GM21737 (cell line): Measurements from ENCODE around the gene DQX1.
"Not testable (repeated sequence)": the region's sequence is repeated elsewhere in the genome, so short reads cannot be mapped to it uniquely, and the experiment has no call there.

Experiments used
- ATAC-seq: cut with Tn5 transposase; IDR thresholded peaks from one replicate; pipeline ENCODE4 v1.9.1; 2021; ENCODE audit warnings: mild to moderate bottlenecking, moderate library complexity; ENCODE audit not compliant: unreplicated experiment

The DQX1 gene, protein sequence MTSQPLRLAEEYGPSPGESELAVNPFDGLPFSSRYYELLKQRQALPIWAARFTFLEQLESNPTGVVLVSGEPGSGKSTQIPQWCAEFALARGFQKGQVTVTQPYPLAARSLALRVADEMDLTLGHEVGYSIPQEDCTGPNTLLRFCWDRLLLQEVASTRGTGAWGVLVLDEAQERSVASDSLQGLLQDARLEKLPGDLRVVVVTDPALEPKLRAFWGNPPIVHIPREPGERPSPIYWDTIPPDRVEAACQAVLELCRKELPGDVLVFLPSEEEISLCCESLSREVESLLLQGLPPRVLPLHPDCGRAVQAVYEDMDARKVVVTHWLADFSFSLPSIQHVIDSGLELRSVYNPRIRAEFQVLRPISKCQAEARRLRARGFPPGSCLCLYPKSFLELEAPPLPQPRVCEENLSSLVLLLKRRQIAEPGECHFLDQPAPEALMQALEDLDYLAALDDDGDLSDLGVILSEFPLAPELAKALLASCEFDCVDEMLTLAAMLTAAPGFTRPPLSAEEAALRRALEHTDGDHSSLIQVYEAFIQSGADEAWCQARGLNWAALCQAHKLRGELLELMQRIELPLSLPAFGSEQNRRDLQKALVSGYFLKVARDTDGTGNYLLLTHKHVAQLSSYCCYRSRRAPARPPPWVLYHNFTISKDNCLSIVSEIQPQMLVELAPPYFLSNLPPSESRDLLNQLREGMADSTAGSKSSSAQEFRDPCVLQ

DNA sequence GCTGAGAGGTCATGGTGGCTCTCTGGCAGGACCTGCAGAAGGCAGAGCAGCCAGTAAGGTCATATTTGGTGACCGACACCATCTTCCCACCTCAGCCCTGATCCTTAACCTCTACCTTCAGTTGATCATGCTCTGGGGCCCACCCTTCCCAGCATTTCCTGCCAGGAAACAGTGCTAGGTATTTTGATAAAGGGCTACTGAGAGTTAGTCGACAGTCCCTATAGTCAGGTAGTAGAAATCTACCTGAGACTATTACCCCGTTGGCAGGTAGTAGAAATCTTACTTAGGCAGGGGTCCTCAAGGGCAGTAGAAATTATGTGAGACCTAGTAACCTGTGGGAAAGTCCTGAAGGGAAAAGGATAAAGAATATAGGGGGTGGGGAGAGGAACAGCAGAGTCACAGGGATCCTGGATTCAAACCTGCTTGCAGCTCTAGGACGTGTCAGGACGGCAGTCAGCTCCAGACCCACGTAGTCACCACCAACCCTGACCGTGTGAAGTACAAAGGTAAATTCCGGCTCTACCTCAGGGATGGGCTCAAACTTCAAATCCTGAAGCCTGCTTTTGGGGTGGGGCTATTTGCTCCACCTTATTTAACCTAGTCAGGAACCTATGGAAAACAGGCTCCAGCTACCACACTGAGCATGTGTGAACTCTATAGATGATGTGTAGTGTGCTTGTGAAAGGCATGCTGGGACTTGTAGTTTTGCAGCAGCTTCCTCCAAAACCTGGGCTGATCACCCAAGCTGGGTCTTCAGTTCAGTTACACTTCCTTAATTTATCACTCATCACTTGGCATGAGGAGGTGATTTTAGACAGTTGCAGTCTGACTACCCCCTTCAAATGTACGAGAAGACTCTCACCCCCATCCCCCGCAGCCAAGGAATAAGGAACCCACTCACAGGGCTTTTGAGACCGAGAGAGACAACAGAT, at the start of gene DQX1:
TSS of gene DQX1 (minus strand) at position 515 of the 932 bp plus-strand sequence. CDS start at position 13, 502 bp downstream.
- ATAC-seq = no peak

DNA sequence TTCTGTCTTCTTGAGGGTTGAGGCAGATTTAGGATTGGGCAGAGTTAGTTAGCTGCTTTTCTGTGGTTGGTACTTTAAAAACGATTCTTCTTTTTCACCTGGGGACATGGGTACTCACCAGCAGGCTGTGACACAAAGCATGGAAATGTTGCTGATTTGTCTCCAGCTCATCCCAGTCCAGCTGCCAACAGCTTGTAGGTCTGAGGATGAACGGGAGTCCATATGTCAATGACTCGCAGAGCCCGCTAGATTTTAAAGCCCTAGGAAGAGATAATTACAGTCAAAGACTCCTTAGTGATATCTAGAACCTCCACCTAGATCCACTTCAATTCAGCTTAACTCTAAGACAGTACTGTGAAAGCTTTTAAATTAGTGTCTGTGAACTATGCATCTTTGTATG, 49.3 kb upstream of the DQX1 start:
- no peak for ATAC-seq

DNA sequence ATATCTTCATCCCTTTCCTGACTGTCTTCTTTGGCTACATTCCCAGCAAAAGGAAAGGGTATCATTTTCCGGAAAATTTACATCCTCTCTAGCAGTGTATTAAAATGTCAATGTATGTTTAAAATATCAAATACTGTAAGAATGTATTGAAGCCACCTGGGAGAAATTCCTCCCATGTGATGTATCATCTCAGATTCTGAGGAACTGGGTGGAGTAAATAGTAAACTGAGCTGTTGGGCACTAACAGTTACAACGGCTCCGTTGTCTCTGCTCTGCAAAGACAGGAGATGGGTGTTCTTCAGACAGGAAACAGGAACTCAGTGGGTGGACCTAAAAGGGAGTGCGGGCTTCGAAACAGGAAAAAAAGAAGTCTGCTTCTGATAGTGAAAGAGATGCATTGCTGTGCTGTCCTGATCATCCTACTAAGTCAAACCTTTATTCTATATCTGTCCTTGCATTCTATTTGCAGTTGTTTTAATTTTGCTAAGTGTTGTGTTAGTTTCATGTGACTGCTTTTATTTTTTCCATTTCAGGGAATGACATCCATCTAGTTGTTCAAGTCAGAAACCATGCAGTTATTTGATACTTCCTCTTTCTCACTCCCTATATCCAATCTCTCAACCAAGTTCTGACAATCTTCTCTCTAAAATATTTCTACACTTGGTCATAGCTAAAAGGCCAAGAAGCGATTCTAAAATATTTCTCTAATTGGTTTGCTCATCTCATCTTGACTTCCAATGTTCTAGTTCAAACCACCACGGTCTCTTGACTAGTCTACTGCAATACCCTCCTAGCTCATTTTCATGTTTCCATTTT, 47.9 kb upstream of the DQX1 start:
- peak; percentile 38 for ATAC-seq

DNA sequence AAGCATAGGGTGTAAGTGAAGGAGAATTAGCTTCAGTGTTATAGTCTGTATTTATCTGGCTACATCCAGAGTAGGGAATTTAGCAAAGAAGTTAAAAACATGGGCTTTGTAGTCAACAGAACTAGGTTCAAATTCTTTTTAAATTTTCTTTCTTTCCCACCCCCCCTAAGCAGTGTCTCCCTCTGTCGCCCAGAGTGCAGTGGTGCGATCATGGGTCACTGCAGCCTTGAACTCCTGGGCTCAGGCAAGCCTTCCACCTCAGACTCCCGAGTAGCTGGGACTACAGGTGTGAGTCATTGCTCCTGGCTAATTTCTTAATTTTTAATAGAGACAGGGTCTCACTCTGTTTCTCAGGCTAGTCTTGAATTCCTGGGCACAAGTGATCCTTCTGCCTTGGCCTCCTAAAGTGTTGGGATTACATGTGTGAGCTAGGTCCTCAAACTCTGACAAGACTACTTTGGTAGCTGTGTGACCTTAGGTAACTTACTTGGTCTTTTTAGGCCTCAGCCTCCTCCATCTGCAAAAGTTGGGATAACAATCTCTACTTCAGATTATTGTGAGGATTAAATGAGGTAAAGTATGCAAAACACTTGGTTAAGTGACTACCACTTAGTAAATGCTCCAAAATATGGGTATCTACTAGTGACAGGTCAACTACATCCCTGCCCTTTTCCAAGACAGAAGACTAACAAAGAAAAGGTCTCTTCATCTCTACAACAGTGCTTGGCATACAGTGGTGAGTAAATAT, 46.3 kb upstream of the DQX1 start:
- ATAC-seq = no peak

DNA sequence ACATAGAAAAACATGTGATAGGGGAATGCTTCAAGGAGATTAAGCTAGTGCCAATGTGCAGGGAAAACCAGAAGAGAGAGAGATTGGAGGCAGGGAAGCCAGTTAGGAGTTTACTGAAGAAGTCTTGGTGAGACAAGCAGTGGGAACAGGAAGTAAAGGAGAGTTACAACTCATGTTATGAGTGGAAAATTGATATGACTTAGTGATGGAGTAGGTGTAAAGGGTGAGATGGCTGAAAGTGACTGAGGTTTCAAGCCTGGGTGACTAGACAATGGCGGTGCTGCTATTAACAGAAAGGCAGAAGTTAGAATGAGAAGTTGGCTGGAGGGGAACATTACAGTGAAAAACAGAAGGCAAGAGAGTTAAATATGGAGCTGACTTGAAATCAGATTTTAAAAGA, 45.0 kb upstream of the DQX1 start:
- no peak for ATAC-seq

DNA sequence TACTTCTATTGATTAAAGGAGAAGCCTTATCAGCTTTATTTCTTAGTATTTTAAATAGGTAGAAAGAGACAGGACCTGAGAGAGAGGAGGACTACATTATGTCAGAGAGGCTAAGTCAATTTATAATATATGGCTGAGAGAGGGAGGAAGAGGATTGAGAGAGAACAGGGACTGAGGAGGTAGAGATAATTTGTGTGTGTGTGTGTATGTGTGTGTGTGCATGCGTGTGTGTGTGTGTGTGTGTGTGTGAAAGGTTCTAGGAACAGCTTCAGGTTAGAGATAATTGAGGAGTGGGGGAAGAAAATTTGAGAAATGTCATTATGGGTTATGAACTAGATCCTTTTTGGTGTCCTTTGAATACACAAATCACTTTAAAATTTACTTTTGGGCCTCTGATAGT, 43.7 kb upstream of the DQX1 start:
- no peak for ATAC-seq

DNA sequence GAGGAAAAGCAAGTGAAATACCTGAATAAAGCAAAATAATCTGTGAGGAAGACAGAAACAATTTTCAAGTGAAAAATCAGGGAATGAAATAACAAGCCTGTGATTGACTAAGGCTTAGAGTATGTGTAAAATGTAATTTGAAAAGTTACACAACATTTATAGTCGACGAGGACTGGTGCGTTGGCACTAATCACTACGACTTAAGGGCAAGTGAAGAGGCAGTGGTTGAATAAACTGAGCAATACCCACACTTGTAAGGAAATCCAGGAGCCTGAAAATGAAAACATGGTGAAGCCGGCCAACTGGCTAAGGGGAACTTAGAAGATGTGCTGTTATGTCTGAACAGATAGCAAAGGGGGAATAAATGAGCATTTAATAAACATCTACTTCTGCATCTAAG, 41.9 kb upstream of the DQX1 start:
- ATAC-seq = no peak

DNA sequence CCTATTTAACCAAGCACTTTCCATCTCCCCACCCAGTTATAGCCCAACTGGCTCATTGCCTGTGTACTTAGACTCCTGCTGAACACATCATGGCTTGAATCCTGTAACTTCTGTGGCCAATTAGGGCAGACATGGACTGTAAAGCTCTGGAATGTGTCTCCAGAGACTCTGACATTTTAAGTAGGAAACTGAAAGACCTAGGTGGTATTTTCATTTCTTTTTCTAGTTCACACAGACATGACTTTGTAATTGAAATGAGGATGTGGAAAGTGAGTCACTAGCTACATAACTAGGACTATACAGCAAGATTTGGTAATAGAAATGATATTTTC, 40.7 kb upstream of the DQX1 start:
- ATAC-seq = no peak

DNA sequence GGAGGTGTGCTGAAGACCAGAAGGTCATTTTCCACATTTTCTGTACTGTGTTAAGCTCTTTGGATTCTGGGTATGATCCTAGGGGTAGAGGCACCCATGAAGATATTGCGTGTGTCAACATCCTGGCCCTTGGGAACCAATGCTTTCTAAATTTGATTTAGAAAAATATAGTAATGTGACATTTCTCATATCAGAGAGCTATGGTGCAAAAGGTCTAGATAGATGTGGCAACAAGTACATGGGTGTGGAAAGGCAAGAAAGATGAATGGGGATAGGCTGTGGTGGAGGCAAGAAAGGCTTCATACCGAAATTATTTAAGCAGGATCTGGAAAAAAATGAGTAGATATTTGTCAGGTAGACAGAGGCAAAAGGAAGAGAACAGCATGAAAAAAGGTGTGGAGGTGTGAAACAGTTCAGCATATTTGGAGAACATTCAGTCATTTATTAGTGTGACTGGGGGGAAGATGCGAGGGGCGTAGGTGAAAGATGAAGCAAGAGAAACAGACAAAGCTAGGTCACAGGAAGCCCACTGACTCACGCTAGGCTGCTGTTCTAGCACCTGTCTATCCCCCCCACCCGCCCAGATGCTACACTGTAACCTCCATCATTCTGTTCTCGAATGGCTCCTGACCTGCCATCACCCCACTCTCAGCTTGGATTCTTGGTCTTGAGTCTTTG, 40.2 kb upstream of the DQX1 start:
- ATAC-seq = no peak

DNA sequence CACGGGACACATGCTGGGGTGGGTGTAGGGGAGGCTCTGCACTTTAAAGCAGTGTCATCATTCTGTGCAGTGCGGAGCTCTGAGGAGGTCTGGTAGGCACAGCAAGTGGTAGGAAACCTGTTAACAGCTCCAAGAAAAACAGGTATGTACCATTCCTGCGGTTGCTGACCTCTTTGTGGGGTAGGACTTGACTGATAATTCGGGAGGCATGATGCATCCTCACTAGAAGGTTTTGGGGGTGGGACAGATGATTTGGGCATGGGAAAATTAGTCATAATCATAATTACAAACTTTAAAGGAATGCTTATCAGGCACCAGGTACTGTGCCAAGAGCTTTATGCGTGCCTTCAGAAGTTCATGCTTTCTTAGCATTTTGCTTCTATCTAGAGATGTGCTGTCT, 38.2 kb upstream of the DQX1 start:
- no peak for ATAC-seq

DNA sequence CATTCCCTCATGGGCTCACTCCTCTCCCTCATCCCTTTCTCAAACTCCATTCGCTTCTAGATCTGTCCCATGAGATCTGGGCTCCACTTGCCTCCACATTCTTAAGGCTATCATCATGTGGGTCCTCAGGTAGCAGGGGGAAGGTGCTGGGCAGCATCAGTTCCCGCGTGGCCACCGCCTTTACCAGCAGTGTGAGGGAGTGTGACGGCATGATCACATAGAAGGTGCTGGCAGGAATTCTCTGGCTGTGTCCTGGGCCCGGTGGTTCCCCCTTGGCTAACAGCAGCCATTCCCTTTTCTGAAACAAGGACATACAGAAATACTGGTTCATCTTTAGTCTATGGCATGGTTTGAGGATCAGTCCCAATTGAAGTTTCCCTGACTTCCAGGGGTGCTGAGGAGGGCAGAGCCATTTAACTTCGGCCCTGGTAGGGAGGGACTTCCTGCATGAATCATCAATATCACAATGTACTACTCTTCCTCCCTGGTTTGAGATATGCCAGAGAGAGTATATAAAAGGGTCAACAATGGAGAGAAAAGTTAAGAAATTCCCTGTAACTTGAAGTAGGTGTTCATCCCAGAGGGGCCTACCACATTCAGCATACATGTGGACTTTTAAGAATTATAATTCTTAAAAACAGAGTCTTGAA, 36.2 kb upstream of the DQX1 start:
- ATAC-seq = no peak

DNA sequence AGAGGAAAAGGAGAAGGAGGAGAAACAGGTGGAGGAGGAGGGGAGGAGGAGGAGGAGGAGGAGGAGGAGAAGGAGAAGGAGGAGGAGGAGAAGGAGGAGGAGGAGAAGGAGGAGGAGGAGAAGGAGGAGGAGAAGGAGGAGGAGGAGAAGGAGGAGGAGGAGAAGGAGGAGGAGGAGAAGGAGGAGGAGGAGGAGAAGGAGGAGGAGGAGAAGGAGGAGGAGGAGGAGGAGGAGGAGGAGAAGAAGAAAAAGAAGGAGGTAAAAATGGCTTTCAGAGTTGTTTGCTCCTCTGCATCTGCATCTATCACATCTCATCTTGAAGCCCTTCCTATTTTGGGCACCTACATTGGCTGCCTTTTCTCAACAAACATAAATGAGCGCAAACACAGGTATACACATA, 35.0 kb upstream of the DQX1 start:
- ATAC-seq = not testable (repeated sequence)

DNA sequence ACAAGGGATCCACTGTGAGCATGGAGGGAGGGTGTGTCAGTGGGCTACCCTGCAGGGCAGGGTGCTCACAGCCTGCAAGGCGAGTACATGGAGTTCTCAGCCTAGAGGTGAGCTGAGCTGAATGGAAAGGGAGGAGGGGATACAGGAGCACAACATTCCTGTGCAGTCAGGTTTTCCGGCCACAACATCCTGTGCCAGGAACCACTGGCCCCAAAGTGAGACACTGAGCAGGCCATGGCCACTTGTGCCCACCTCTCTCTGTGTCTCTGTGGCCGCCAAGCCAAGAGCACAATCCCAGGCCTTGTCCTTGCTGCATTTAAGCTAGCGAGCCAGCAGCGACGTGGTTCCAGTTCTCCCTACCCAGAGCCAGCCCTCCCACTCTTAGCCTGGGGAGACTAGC, 34.6 kb upstream of the DQX1 start:
- ATAC-seq = no peak

DNA sequence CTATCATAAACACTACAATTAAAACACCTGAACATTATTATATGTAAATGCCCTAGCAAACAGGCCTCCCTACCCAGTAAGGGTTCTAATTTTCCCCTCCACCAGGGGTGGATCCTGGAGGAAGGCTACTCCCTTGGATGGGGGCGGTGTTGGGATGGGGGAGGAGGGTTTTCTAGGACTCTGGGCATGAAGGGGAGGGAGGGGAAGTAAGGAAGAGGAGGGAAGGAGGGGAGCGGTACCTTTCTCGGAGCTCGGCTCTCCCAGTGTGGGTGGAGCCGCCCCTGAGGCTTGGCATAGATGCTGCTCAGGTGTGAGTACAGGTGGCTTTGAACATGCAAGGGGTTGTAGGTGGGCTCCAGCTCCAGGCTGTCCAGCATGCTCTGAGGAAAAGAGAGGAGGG, 33.9 kb upstream of the DQX1 start:
- ATAC-seq = no peak

DNA sequence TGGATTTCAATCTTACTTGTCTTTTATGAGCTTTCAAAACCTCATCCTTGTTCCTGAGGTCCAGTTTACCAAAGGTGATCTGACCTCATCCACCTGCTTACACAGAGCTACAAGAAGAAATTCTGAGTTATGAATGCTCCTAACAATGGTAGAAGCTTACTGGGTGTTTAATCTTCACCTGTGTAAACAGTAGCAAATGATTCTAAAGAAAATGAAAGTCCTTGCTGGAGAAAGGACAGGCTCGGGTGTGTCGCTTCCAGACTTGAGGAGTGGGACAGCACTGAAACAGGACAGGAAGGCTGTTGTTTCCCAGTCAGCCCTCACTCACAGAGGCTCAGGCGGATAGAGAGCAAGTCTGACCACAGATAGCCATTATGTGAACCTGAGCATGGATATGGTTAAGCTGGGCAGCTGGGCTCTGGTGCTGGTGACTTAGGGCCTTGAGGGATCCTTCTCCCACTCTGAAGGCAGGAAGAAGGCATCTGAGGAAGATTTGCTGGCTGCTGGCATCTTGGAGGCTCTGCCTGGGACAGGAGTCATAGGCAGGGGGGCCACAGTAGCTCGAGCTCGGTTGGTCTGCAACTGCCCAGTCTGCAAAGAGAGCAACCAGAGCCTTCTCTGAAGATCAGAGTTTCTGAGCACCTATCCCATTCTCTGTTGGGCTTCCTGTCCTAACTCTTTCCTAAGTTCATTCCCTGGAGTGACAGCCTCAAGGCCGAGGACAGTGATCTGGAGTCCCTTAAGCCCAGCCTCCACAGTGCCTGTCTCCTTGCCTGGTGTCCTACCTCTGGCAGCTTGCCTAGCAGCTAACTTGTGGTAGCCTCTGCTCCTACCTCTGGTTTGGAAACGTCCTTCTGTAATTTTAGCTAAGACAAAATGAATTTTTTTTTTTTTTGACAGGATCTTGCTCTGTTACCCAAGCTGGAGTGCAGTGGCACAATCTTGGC, 32.5 kb upstream of the DQX1 start:
- no peak for ATAC-seq

DNA sequence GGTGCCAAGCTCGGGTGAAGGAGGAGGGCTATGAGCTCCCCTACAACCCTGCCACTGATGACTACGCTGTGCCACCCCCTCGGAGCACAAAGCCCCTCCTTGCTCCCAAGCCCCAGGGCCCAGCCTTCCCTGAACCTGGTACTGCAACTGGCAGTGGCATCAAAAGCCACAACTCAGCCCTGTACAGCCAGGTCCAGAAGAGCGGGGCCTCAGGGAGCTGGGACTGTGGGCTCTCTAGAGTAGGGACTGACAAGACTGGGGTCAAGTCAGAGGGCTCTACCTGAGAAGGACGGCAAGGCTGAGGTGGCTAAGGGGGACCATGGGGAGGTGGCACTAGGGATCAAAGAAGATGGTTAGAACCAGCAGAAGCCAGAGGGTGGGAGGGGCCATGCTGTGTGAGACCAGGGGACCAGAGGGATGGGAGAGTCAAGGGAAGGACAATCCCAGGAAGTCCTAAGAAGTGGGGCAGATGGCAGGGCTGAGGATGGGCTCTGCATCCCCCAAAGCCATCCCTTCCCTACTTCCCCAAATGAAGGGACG, 30.9 kb upstream of the DQX1 start:
- ATAC-seq = no peak

DNA sequence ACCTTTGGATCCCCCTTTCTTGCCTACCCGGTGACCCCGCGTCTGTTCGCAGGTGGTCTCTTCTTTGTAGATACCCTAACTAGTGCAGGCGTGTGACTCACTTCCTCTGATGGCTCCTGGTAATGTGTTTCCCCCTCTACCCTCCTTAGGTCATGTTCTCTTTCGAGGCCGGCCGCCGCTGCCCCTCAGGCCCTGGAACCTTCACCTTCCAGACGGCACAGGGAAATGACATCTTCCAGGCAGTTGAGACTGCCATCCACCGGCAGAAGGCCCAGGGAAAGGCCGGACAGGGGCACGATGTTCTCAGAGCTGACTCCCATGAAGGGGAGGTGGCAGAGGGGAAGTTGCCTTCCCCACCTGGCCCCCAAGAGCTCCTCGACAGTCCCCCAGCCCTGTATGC, 30.1 kb upstream of the DQX1 start:
- ATAC-seq = no peak
